SK-N-MC (cell line): Measurements from ENCODE around the gene ADGRF3.

Experiments used
- DNase-seq: peaks from one replicate; pipeline ENCODE4 v3.0.0-alpha.2; 2011; ENCODE audit warnings: low read depth, low spot score
- H3K27ac ChIP-seq: fragments of 200-600 bp; sonication (generic); 2 replicates; pipeline ENCODE4 v1.5.1; 2016; ENCODE audit warnings: mixed run types
- H3K36me3 ChIP-seq: fragments of 200-600 bp; sonication (generic); 2 replicates; pipeline ENCODE4 v1.6.1; 2017; ENCODE audit warnings: antibody characterized with exemption, low read length, mixed read lengths; ENCODE audit not compliant: insufficient read depth
- H3K4me3 ChIP-seq: fragments of 200-600 bp; sonication (generic); 2 replicates; pipeline ENCODE4 v1.5.1; 2016
- H3K9ac ChIP-seq: fragments of 200-600 bp; sonication (generic); 2 replicates; pipeline ENCODE4 v1.8.0; 2017; ENCODE audit warnings: mixed run types, mixed read lengths; ENCODE audit not compliant: insufficient read length
- H3K9me3 ChIP-seq: fragments of 200-600 bp; sonication (generic); 2 replicates; pipeline ENCODE4 v1.6.1; 2017; ENCODE audit warnings: low read depth, mild to moderate bottlenecking, antibody characterized with exemption, low read length, moderate library complexity, mixed read lengths
- EZH2 ChIP-seq: fragments of 200-600 bp; sonication (generic); IDR thresholded peaks from one replicate; pipeline ENCODE4 v1.6.1; 2017; ENCODE audit warnings: antibody characterized with exemption
- FOXP2 ChIP-seq: optimal IDR thresholded peaks from 2 replicates; pipeline ENCODE3; 2011; ENCODE audit warnings: mild to moderate bottlenecking, moderate library complexity; ENCODE audit not compliant: insufficient read depth; ENCODE audit errors: extremely low read length, control extremely low read depth
- POLR2AphosphoS5 ChIP-seq: IDR thresholded peaks from 2 replicates; pipeline ENCODE4 v1.6.1; 2012; ENCODE audit warnings: mild to moderate bottlenecking, low read depth, low read length, borderline replicate concordance

ADGRF3 gene

DNA sequence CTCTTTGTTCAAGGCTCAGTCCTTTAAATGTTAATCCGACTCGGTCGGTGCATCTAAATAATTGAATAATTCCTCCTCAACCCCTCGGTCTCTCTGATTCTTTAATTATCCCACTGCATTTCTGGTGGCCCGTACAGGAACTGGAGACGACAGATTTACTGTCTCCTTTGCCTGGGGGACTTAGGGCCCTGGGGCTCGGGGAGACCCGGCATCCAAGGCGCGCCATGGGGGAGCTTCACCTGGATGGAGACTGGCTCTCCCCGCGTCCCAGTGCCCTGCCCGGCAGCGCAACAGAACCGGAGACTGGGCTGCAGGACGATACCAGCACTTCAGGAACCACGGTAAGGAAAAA lies 48.3 kb downstream of the ADGRF3 start:
- peak overlapping the region; percentile 61 for H3K4me3 ChIP-seq
- TF ChIP-seq FOXP2 (no peak), EZH2 (no peak), POLR2AphosphoS5 (no peak)
- no peak overlapping the region for H3K9ac ChIP-seq
- no peak for DNase-seq
- no peaks in the 10 kb centered on the region for H3K9me3 ChIP-seq
- no peaks in the 10 kb centered on the region for H3K36me3 ChIP-seq
- no peak overlapping the region; the same call in 1 of the 2 replicates for H3K27ac ChIP-seq

DNA sequence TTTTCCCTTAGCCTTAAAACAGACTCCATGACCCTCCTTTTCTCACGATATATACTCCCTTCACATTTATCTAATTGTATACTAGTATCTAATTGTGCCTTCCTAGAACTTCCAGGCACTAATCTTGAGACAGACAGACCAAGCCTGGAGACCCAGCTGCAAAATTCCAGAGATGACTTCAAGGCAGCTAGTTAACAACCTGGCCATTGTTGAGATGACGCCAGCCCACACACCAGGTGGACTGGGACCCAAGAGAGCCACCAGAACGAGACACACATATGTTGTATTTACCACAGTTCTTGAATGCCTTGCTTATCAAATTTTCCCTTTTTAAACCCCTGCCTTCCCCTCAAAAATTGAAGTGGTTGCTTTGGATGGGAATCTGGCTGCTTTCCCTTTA lies 49.5 kb downstream of the ADGRF3 start:
- TF ChIP-seq FOXP2 (no peak), EZH2 (no peak), POLR2AphosphoS5 (no peak)
- no peak for DNase-seq
- H3K36me3 ChIP-seq: no peaks in the 10 kb centered on the region

DNA sequence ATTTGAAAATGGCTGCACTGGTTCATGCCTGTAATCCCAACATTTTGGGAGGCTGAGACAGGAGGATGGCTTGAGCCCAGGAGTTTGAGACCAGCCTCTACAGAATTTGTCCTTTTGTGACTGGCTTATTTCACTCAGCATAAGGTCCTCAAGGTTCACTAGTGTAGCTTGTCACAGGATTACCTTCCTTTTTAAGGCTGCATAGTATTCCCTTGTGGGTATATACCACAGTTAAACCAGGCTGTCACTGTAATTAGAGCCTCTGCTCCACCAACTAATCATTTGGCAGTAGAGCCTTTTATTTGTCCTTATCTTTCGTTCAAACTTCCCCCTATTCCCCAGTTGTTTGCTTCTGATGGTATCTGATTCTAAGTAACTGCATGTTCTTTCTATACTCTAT lies 51.1 kb downstream of the ADGRF3 start:
- H3K9me3 ChIP-seq: no peaks in the 10 kb centered on the region
- no peaks in the 10 kb centered on the region for H3K36me3 ChIP-seq
- H3K9ac ChIP-seq: no peak overlapping the region
- TF ChIP-seq FOXP2 (no peak), EZH2 (no peak), POLR2AphosphoS5 (no peak)
- DNase-seq: no peak
- H3K27ac ChIP-seq: no peak overlapping the region
- H3K4me3 ChIP-seq: no peak overlapping the region

More for the DNA sequence above, 49.5 kb downstream of the ADGRF3 start:
- H3K4me3 ChIP-seq: no peak overlapping the region
- H3K9ac ChIP-seq: no peak overlapping the region
- no peak overlapping the region for H3K27ac ChIP-seq
- H3K9me3 ChIP-seq: no peaks in the 10 kb centered on the region

- Histone ChIP-seq H3K27ac (no peak overlapping the region), H3K36me3 (peaks cover under 1% of the 10 kb centered on the region; the same call in 1 of the 2 replicates), H3K9ac (no peak overlapping the region), H3K9me3 (no peaks in the 10 kb centered on the region), H3K4me3 (no peak overlapping the region)
- TF ChIP-seq FOXP2 (no peak), POLR2AphosphoS5 (no peak), EZH2 (no peak)
- DNase-seq: no peak
These were observed 53.9 kb downstream of the ADGRF3 start for GRCh38 chr2:26292646-26293045.

- no peak for TF ChIP-seq FOXP2
- TF ChIP-seq POLR2AphosphoS5: no peak
- TF ChIP-seq EZH2: no peak
- Histone ChIP-seq H3K27ac (no peak overlapping the region), H3K4me3 (no peak overlapping the region), H3K9ac (no peak overlapping the region), H3K9me3 (no peaks in the 10 kb centered on the region), H3K36me3 (peaks cover 11% of the 10 kb centered on the region)
- DNase-seq: no peak
These were observed 56.6 kb downstream of the ADGRF3 start for GRCh38 chr2:26290001-26290400.

DNA sequence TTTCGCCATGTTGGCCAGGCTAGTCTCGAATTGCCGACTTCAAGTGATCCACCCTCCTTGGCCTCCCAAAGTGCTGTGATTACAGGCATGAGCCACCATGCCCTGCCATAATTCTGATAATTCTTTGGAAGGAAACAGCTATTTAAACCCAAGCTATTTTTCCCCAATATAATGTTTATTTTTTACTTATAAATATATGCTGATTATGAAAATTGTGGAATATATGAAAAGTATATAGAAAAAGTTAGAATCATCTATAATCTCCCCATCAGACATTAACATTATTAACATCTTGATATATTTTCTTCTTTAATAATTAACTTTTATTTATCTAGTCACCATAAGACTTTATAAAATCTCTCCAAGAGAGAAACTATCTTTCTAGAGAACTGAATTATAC lies 60.7 kb downstream of the ADGRF3 start:
- peaks cover 42% of the 10 kb centered on the region for H3K36me3 ChIP-seq
- no peak overlapping the region for H3K4me3 ChIP-seq
- no peaks in the 10 kb centered on the region for H3K9me3 ChIP-seq
- no peak for DNase-seq
- no peak overlapping the region for H3K9ac ChIP-seq
- H3K27ac ChIP-seq: no peak overlapping the region
- no peak for TF ChIP-seq FOXP2
- no peak for TF ChIP-seq EZH2
- TF ChIP-seq POLR2AphosphoS5: no peak

DNA sequence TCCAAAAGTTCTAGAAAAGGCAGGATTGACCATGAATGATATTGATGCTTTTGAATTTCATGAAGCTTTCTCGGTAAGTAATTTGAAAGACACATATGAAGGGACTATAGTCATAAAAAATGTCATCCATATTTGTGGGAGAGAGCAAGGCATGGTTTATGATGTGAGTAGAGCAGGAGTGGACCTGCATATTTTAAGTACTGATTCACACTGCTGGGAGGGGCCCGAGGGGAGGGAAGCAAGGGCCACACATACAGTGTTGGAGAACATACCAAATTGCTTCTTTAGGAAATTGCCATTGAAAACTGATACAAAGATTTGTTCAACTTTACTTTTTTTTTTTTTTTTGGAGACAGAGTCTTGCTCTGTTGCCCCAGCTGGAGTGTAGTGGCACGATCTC lies 62.5 kb downstream of the ADGRF3 start:
- Histone ChIP-seq H3K36me3 (peaks cover 56% of the 10 kb centered on the region), H3K27ac (no peak overlapping the region), H3K4me3 (no peak overlapping the region), H3K9ac (no peak overlapping the region), H3K9me3 (no peaks in the 10 kb centered on the region)
- TF ChIP-seq POLR2AphosphoS5 (no peak), EZH2 (no peak)
- no peak for DNase-seq

DNA sequence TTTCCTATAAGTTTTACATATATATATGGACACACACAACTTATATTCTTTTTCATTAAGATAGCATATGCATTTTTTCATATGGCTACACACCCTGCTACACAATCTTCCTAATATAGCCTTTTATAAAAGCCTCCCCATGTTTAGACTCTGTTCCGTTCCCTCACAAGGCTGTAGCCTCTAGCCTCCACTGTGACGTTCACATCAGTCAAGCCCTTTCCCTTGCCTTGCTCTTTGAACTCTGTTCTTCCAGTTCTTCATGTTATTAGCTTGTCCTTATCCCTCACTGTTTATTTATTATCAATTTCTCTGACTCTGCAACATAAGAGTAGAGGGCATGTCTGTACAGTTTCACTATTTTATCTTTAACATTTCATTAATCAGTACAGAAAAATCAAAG lies 63.0 kb downstream of the ADGRF3 start:
- Histone ChIP-seq H3K4me3 (no peak overlapping the region), H3K27ac (no peak overlapping the region), H3K9ac (no peak overlapping the region), H3K9me3 (no peaks in the 10 kb centered on the region), H3K36me3 (peaks cover 61% of the 10 kb centered on the region)
- DNase-seq: no peak
- no peak for TF ChIP-seq EZH2
- no peak for TF ChIP-seq POLR2AphosphoS5

DNA sequence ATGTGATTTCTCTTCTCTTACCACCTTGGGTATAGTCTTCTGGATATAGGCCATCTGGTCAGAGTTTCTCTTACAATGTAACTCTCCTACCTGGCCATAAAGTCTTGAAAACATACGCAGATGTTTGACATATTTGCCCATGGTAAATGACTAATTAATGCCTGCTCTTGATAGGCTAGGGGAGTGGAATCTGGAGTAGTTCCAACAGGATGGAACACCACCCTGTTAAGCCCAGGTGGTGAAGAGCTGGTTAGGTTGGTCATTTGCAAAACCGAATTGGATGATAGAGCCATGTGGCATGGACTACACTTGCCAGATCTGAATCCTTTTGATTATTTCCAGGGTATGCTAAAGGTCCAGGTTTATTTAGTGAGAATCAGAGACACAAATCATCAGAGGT lies 65.4 kb downstream of the ADGRF3 start:
- H3K4me3 ChIP-seq: no peak overlapping the region
- H3K9ac ChIP-seq: no peak overlapping the region
- H3K36me3 ChIP-seq: peaks cover 72% of the 10 kb centered on the region
- no peak for TF ChIP-seq EZH2
- no peak for TF ChIP-seq POLR2AphosphoS5
- TF ChIP-seq FOXP2: no peak
- DNase-seq: no peak
- H3K27ac ChIP-seq: no peak overlapping the region
- H3K9me3 ChIP-seq: no peaks in the 10 kb centered on the region

DNA sequence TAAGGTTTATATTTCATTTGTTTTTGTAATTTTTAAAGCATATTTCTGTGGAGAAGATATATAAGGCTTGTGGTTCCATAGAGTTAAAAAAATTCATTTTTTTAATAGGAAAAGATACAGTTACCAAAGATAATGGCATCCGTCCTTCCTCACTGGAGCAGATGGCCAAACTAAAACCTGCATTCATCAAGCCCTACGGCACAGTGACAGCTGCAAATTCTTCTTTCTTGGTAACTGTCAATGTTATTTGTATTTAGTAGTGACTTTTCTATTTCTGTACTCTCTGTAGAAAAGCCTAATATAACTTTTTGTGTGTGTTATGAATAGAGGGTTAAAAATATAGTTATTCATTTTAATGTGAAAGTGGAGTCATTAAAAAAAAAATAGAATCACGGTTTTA lies 66.7 kb downstream of the ADGRF3 start:
- no peak for TF ChIP-seq EZH2
- TF ChIP-seq FOXP2: no peak
- no peak for TF ChIP-seq POLR2AphosphoS5
- Histone ChIP-seq H3K9me3 (no peaks in the 10 kb centered on the region), H3K9ac (no peak overlapping the region), H3K27ac (no peak overlapping the region), H3K4me3 (no peak overlapping the region), H3K36me3 (peaks cover 72% of the 10 kb centered on the region)
- DNase-seq: no peak
